Measurements from ENCODE around the gene GALNT4. TPM values are rescaled to one million over a fixed set of nuclear protein-coding genes. Genes with fewer than 3 reads are reported as not detected.
A peak's percentile ranks its signal among the peaks of the same experiment; 100 is the strongest.

GALNT4 gene
- total RNA-seq, 1 donor from 2014 or later, result 9.1 TPM

- H3K27ac Mint-ChIP-seq, result no peak overlapping the region
- peaks cover 31% of the 10 kb centered on the region for H3K36me3 Mint-ChIP-seq (ENCODE audit: low read depth)
- DNase-seq (ENCODE audit: low spot score), result no peak
- no peak overlapping the region for H3K4me3 Mint-ChIP-seq (ENCODE audit: low read depth)
- no peaks in the 10 kb centered on the region for H3K27me3 Mint-ChIP-seq (ENCODE audit: low read depth)
- H3K9me3 Mint-ChIP-seq, result no peaks in the 10 kb centered on the region
- intact Hi-C loops (cut with micrococcal nuclease), result no loop called here
- peaks cover 10% of the 10 kb centered on the region for H3K4me1 Mint-ChIP-seq (ENCODE audit: low read depth)
Measured at GRCh38 chr12:89501793-89502192, 22.8 kb downstream of the GALNT4 start.

GRCh38 chr12:89499857-89500256 is 24.7 kb downstream of the GALNT4 start:
- no peak overlapping the region for H3K4me3 Mint-ChIP-seq (ENCODE audit: low read depth)
- intact Hi-C loops (cut with micrococcal nuclease), result loop anchor here (10.0 kb wide), 1 partner anchor 1205 kb away; no protein-coding TSS in a partner anchor

GRCh38 chr12:89497467-89497866 is 27.1 kb downstream of the GALNT4 start:
- H3K27me3 Mint-ChIP-seq (ENCODE audit: low read depth), result no peaks in the 10 kb centered on the region
- no peak for DNase-seq (ENCODE audit: low spot score)
- no peaks in the 10 kb centered on the region for H3K9me3 Mint-ChIP-seq
- H3K27ac Mint-ChIP-seq, result no peak overlapping the region
- H3K4me1 Mint-ChIP-seq (ENCODE audit: low read depth), result peaks cover 19% of the 10 kb centered on the region
- H3K4me3 Mint-ChIP-seq (ENCODE audit: low read depth), result no peak overlapping the region
- intact Hi-C loops (cut with micrococcal nuclease), result loop anchor here (10.0 kb wide), 1 partner anchor 1203 kb away; no protein-coding TSS in a partner anchor
- peaks cover 49% of the 10 kb centered on the region for H3K36me3 Mint-ChIP-seq (ENCODE audit: low read depth)

More at GRCh38 chr12:89499857-89500256, 24.7 kb downstream of the GALNT4 start:
- Mint-ChIP-seq H3K4me1 (ENCODE audit: low read depth) (peaks cover 9% of the 10 kb centered on the region), H3K27me3 (ENCODE audit: low read depth) (no peaks in the 10 kb centered on the region), H3K36me3 (ENCODE audit: low read depth) (peaks cover 37% of the 10 kb centered on the region), H3K9me3 (no peaks in the 10 kb centered on the region), H3K27ac (no peak overlapping the region)
- DNase-seq (ENCODE audit: low spot score), result no peak

- no peak overlapping the region for H3K27ac Mint-ChIP-seq
- DNase-seq (ENCODE audit: low spot score), result no peak
- H3K36me3 Mint-ChIP-seq (ENCODE audit: low read depth), result peaks cover 45% of the 10 kb centered on the region
- peaks cover 19% of the 10 kb centered on the region for H3K4me1 Mint-ChIP-seq (ENCODE audit: low read depth)
- intact Hi-C loops (cut with micrococcal nuclease), result loop anchor here (10.0 kb wide), 1 partner anchor 1202 kb away; no protein-coding TSS in a partner anchor
- no peaks in the 10 kb centered on the region for H3K27me3 Mint-ChIP-seq (ENCODE audit: low read depth)
- H3K4me3 Mint-ChIP-seq (ENCODE audit: low read depth), result no peak overlapping the region
- no peaks in the 10 kb centered on the region for H3K9me3 Mint-ChIP-seq
Measured at GRCh38 chr12:89497005-89497404, 27.6 kb downstream of the GALNT4 start.

GRCh38 chr12:89494411-89495231 is 30.0 kb downstream of the GALNT4 start:
- Mint-ChIP-seq H3K27me3 (ENCODE audit: low read depth) (no peaks in the 10 kb centered on the region), H3K4me1 (ENCODE audit: low read depth) (peaks cover 17% of the 10 kb centered on the region), H3K27ac (peak overlapping the region; percentile 90), H3K4me3 (ENCODE audit: low read depth) (peak overlapping the region; percentile 9), H3K9me3 (no peaks in the 10 kb centered on the region), H3K36me3 (ENCODE audit: low read depth) (peaks cover 43% of the 10 kb centered on the region)
- intact Hi-C loops (cut with micrococcal nuclease), result loop anchor here (1.0 to 10.0 kb wide), 5 partner anchors 22 to 1200 kb away; partner anchors contain the start of genes DUSP6 and POC1B
- DNase-seq (ENCODE audit: low spot score), result no peak

GRCh38 chr12:89493670-89494302 is 30.8 kb downstream of the GALNT4 start:
- no peak for DNase-seq (ENCODE audit: low spot score)
- Mint-ChIP-seq H3K36me3 (ENCODE audit: low read depth) (peaks cover 39% of the 10 kb centered on the region), H3K4me3 (ENCODE audit: low read depth) (no peak overlapping the region), H3K27ac (peak overlapping the region; percentile 90), H3K27me3 (ENCODE audit: low read depth) (no peaks in the 10 kb centered on the region), H3K9me3 (no peaks in the 10 kb centered on the region), H3K4me1 (ENCODE audit: low read depth) (peaks cover 17% of the 10 kb centered on the region)
- intact Hi-C loops (cut with micrococcal nuclease), result loop anchor here (1.0 to 10.0 kb wide), 4 partner anchors 21 to 1199 kb away; partner anchors contain the start of gene POC1B

GRCh38 chr12:89492883-89493282 is 31.7 kb downstream of the GALNT4 start:
- Mint-ChIP-seq H3K36me3 (ENCODE audit: low read depth) (peaks cover 38% of the 10 kb centered on the region), H3K9me3 (no peaks in the 10 kb centered on the region), H3K4me1 (ENCODE audit: low read depth) (peaks cover 17% of the 10 kb centered on the region), H3K27ac (no peak overlapping the region), H3K4me3 (ENCODE audit: low read depth) (no peak overlapping the region), H3K27me3 (ENCODE audit: low read depth) (no peaks in the 10 kb centered on the region)
- DNase-seq (ENCODE audit: low spot score), result no peak
- intact Hi-C loops (cut with micrococcal nuclease), result loop anchor here (10.0 kb wide), 1 partner anchor 1198 kb away; no protein-coding TSS in a partner anchor

- peaks cover 45% of the 10 kb centered on the region for H3K36me3 Mint-ChIP-seq (ENCODE audit: low read depth)
- DNase-seq (ENCODE audit: low spot score), result no peak
Measured at GRCh38 chr12:89490922-89491321, 33.7 kb downstream of the GALNT4 start.

GRCh38 chr12:89486264-89486663 is 38.3 kb downstream of the GALNT4 start:
- no peaks in the 10 kb centered on the region for H3K4me1 Mint-ChIP-seq (ENCODE audit: low read depth)
- intact Hi-C loops (cut with micrococcal nuclease), result no loop called here
- no peak overlapping the region for H3K27ac Mint-ChIP-seq
- H3K4me3 Mint-ChIP-seq (ENCODE audit: low read depth), result no peak overlapping the region
- H3K9me3 Mint-ChIP-seq, result no peaks in the 10 kb centered on the region
- DNase-seq (ENCODE audit: low spot score), result no peak
- H3K36me3 Mint-ChIP-seq (ENCODE audit: low read depth), result peaks cover 44% of the 10 kb centered on the region
- H3K27me3 Mint-ChIP-seq (ENCODE audit: low read depth), result no peaks in the 10 kb centered on the region

More at GRCh38 chr12:89490922-89491321, 33.7 kb downstream of the GALNT4 start:
- Mint-ChIP-seq H3K27me3 (ENCODE audit: low read depth) (no peaks in the 10 kb centered on the region), H3K9me3 (no peaks in the 10 kb centered on the region), H3K27ac (no peak overlapping the region), H3K4me1 (ENCODE audit: low read depth) (peaks cover 17% of the 10 kb centered on the region), H3K4me3 (ENCODE audit: low read depth) (no peak overlapping the region)
- intact Hi-C loops (cut with micrococcal nuclease), result loop anchor here (10.0 kb wide), 1 partner anchor 1196 kb away; no protein-coding TSS in a partner anchor

- Mint-ChIP-seq H3K27ac (no peak overlapping the region), H3K4me1 (ENCODE audit: low read depth) (no peaks in the 10 kb centered on the region), H3K4me3 (ENCODE audit: low read depth) (no peak overlapping the region), H3K36me3 (ENCODE audit: low read depth) (peaks cover 37% of the 10 kb centered on the region), H3K9me3 (no peaks in the 10 kb centered on the region), H3K27me3 (ENCODE audit: low read depth) (no peaks in the 10 kb centered on the region)
- intact Hi-C loops (cut with micrococcal nuclease), result no loop called here
- no peak for DNase-seq (ENCODE audit: low spot score)
Measured at GRCh38 chr12:89484470-89484869, 40.1 kb downstream of the GALNT4 start.

- Mint-ChIP-seq H3K27ac (no peak overlapping the region), H3K27me3 (ENCODE audit: low read depth) (no peaks in the 10 kb centered on the region), H3K4me3 (ENCODE audit: low read depth) (no peak overlapping the region), H3K9me3 (no peaks in the 10 kb centered on the region), H3K36me3 (ENCODE audit: low read depth) (peaks cover 30% of the 10 kb centered on the region), H3K4me1 (ENCODE audit: low read depth) (peaks cover 9% of the 10 kb centered on the region)
- DNase-seq (ENCODE audit: low spot score), result no peak
- intact Hi-C loops (cut with micrococcal nuclease), result no loop called here
Measured at GRCh38 chr12:89481213-89481914, 43.2 kb downstream of the GALNT4 start.

- Mint-ChIP-seq H3K27ac (no peak overlapping the region), H3K27me3 (ENCODE audit: low read depth) (no peaks in the 10 kb centered on the region), H3K9me3 (no peaks in the 10 kb centered on the region), H3K36me3 (ENCODE audit: low read depth) (peaks cover 22% of the 10 kb centered on the region), H3K4me3 (ENCODE audit: low read depth) (no peak overlapping the region), H3K4me1 (ENCODE audit: low read depth) (peaks cover 11% of the 10 kb centered on the region)
- DNase-seq (ENCODE audit: low spot score), result no peak
- intact Hi-C loops (cut with micrococcal nuclease), result no loop called here
Measured at GRCh38 chr12:89479982-89480381, 44.6 kb downstream of the GALNT4 start.
